IMR-90 (cell line): ENCODE measurements around the gene FOXD4L6. TPM values are rescaled to one million over a fixed set of nuclear protein-coding genes. Genes with fewer than 3 reads are reported as not detected.
"Not testable (repeated sequence)": the region's sequence is repeated elsewhere in the genome, so short reads cannot be mapped to it uniquely, and the experiment has no call there.

Experiments used
- ATAC-seq: fragments of 200-7000 bp; cut with Tn5 transposase; 2 replicates; pipeline ENCODE4 v1.9.1; 2020; ENCODE audit warnings: low read depth, mild to moderate bottlenecking, moderate library complexity
- BruUV-seq: library from RNA; stranded (reverse); fragments of 400-500 nt; replicated peaks from 2 replicates; lab custom pipeline; 2021; lab: Mats Ljungman, UMichigan
- CTCF ChIA-PET: fragments of 300-600 bp; formaldehyde crosslinking; extraction: SDS; loops from one replicate; lab custom pipeline; 2021; ENCODE audit warnings: antibody characterized with exemption; lab: Yijun Ruan, JAX
- POLR2A ChIA-PET: fragments of 300-600 bp; sonication (Branson Sonifier 250); formaldehyde crosslinking; loops from one replicate; lab custom pipeline; 2022; ENCODE audit warnings: antibody characterized with exemption; ENCODE audit not compliant: unreplicated experiment; lab: Charles Lee
- DNase-seq: peaks from one replicate; pipeline ENCODE4 v3.0.0; 2013
- H2AFZ ChIP-seq: replicated peaks from 2 replicates; pipeline ENCODE3; 2013; ENCODE audit warnings: low read length, mild to moderate bottlenecking; ENCODE audit not compliant: poor library complexity
- H2AK5ac ChIP-seq: 2 replicates; pipeline ENCODE4 v1.6.1; 2013; ENCODE audit warnings: low read depth, low read length, inconsistent platforms
- H2AK9ac ChIP-seq: replicated peaks from 2 replicates; pipeline ENCODE3; 2013; ENCODE audit warnings: mild to moderate bottlenecking, low read depth, low read length, moderate library complexity; ENCODE audit not compliant: poor library complexity
- H2BK120ac ChIP-seq: 2 replicates; pipeline ENCODE4 v1.6.1; 2013; ENCODE audit warnings: low read depth, low read length, inconsistent platforms
- H2BK15ac ChIP-seq: 3 replicates; pipeline ENCODE4 v1.6.1; 2013; ENCODE audit warnings: low read depth, low read length, inconsistent platforms
- H2BK20ac ChIP-seq: 2 replicates; pipeline ENCODE4 v1.6.1; 2013; ENCODE audit warnings: low read depth, mild to moderate bottlenecking, inconsistent platforms, low read length, moderate library complexity
- H2BK5ac ChIP-seq: 2 replicates; pipeline ENCODE4 v1.6.1; 2013; ENCODE audit warnings: mild to moderate bottlenecking, low read depth, low read length, inconsistent platforms; ENCODE audit not compliant: poor library complexity, severe bottlenecking
- H3K14ac ChIP-seq: replicated peaks from 2 replicates; pipeline ENCODE4 v1.6.1; 2013; ENCODE audit warnings: low read depth, low read length, inconsistent platforms
- H3K18ac ChIP-seq: 2 replicates; pipeline ENCODE4 v1.6.1; 2013; ENCODE audit warnings: low read depth, low read length, control low read depth
- H3K23ac ChIP-seq: 2 replicates; pipeline ENCODE4 v1.6.1; 2013; ENCODE audit warnings: low read depth, low read length, inconsistent platforms
- H3K27ac ChIP-seq: 2 replicates; pipeline ENCODE4 v1.5.1; 2013; ENCODE audit warnings: mild to moderate bottlenecking, control low read depth, low read length; ENCODE audit not compliant: insufficient read depth
- H3K27me3 ChIP-seq: 2 replicates; pipeline ENCODE4 v1.6.1; 2013; ENCODE audit warnings: low read length; ENCODE audit not compliant: control insufficient read depth, insufficient read depth
- H3K36me3 ChIP-seq: 2 replicates; pipeline ENCODE4 v1.6.1; 2013; ENCODE audit warnings: low read length, mixed read lengths; ENCODE audit not compliant: control insufficient read depth, insufficient read depth
- H3K4ac ChIP-seq: 2 replicates; pipeline ENCODE4 v1.6.1; 2013; ENCODE audit warnings: low read depth, low read length, inconsistent platforms
- H3K4me1 ChIP-seq: 2 replicates; pipeline ENCODE4 v1.6.1; 2013; ENCODE audit warnings: low read length, mixed read lengths; ENCODE audit not compliant: control insufficient read depth, insufficient read depth
- H3K4me2 ChIP-seq: 2 replicates; pipeline ENCODE4 v1.6.1; 2013; ENCODE audit warnings: low read depth, mild to moderate bottlenecking, control low read depth, low read length, moderate library complexity
- H3K4me3 ChIP-seq: 2 replicates; pipeline ENCODE4 v1.5.1; 2013; ENCODE audit warnings: low read depth, mild to moderate bottlenecking, control low read depth, low read length, moderate library complexity; ENCODE audit not compliant: insufficient read depth
- H3K56ac ChIP-seq: 2 replicates; pipeline ENCODE4 v1.6.1; 2013; ENCODE audit warnings: low read length, inconsistent platforms; ENCODE audit not compliant: insufficient read depth; ENCODE audit errors: extremely low read depth
- H3K79me1 ChIP-seq, 2 experiments: 2 replicates each; pipeline ENCODE4 v1.6.1; 2013; ENCODE audit warnings: low read length in 2 of 2, inconsistent platforms in 1 of 2, low read depth in 1 of 2
- H3K9ac ChIP-seq: 2 replicates; pipeline ENCODE4 v1.6.1; 2013; ENCODE audit warnings: low read depth, low read length, control low read depth
- H3K9me1 ChIP-seq: 2 replicates; pipeline ENCODE4 v1.6.1; 2013; ENCODE audit warnings: low read length, inconsistent platforms; ENCODE audit not compliant: insufficient read depth
- H3K9me3 ChIP-seq: 2 replicates; pipeline ENCODE4 v1.6.1; 2013; ENCODE audit warnings: low read length; ENCODE audit not compliant: control insufficient read depth, insufficient read depth
- H4K20me1 ChIP-seq: 2 replicates; pipeline ENCODE4 v1.6.1; 2013; ENCODE audit warnings: low read length, inconsistent platforms; ENCODE audit not compliant: insufficient read depth
- H4K5ac ChIP-seq: 2 replicates; pipeline ENCODE4 v1.6.1; 2013; ENCODE audit warnings: mild to moderate bottlenecking, low read depth, low read length, control low read depth
- H4K8ac ChIP-seq, 2 experiments: 2 replicates each; pipeline ENCODE4 v1.6.1; 2013; ENCODE audit warnings: low read depth in 2 of 2, low read length in 2 of 2, control low read depth in 1 of 2, inconsistent platforms in 1 of 2
- H4K91ac ChIP-seq: 2 replicates; pipeline ENCODE4 v1.6.1; 2013; ENCODE audit warnings: low read depth, low read length, inconsistent platforms; ENCODE audit not compliant: insufficient read depth
- WGBS, 2 experiments: methylation state at CpG; one replicate each; pipeline versions ENCODE4 v1.1.5 to v1.1.7; 2013; ENCODE audit warnings: missing lambda C conversion rate in 2 of 2; ENCODE audit not compliant: insufficient read length in 1 of 2; ENCODE audit errors: extremely low coverage in 2 of 2; 5-methylcytosine and 5-hydroxymethylcytosine counted together
- dilution Hi-C: fragments of 300-500 bp; cut with HindIII; formaldehyde crosslinking; loops from one replicate; pipeline ENCODE4 v1.14.3; 2018; ENCODE audit warnings: low sequenced_read_pairs; ENCODE audit not compliant: unreplicated experiment
- in situ Hi-C: fragments of 300-500 bp; cut with MboI; formaldehyde crosslinking; loops from 3 replicates; pipeline ENCODE4 v1.14.3; 2019; ENCODE audit warnings: low sequenced_read_pairs, inconsistent platforms, mixed read lengths
- intact Hi-C: fragments of 100-400 bp; cut with micrococcal nuclease; formaldehyde crosslinking; loops from 2 replicates; pipeline ENCODE4 v1.10.0; 2022
- polyA plus RNA-seq, 3 experiments: library from polyadenylated mRNA; depleted of rRNA; stranded (reverse); fragments of >200 nt; gene quantifications; 2 replicates each; pipeline ENCODE4 v1.2.3, GENCODE V29; 2012; ENCODE audit warnings: low replicate concordance in 1 of 3
- total RNA-seq: library from RNA; depleted of rRNA; stranded (reverse); fragments of >200 nt; gene quantifications from 2 replicates; pipeline ENCODE4 v1.2.3, GENCODE V29; 2012

The FOXD4L6 gene
- total and polyA plus RNA-seq, 2 of the 4 experiments (the other 2 are of a cell fraction) = not detected

- H3K4me1 ChIP-seq, H4K20me1 ChIP-seq, H3K23ac ChIP-seq, H3K4me3 ChIP-seq, H4K91ac ChIP-seq, H4K5ac ChIP-seq, H3K79me1 ChIP-seq, in situ Hi-C loops, H3K18ac ChIP-seq, intact Hi-C loops, H3K27me3 ChIP-seq, H3K9me3 ChIP-seq, H3K36me3 ChIP-seq, H2AK9ac ChIP-seq, POLR2A ChIA-PET, H3K56ac ChIP-seq, dilution Hi-C loops, ATAC-seq, H3K14ac ChIP-seq, H3K4me2 ChIP-seq, H3K9ac ChIP-seq, H2AFZ ChIP-seq, BruUV-seq, H3K9me1 ChIP-seq, H2BK5ac ChIP-seq, H2AK5ac ChIP-seq, DNase-seq, H3K27ac ChIP-seq, CTCF ChIA-PET: not testable (repeated sequence)
- Histone ChIP-seq H4K8ac (peak overlapping the region in 1 of 2 experiments; percentile 25; a peak in 2 of 4 replicates), H3K4ac (peak overlapping the region; percentile 50), H2BK120ac (peak overlapping the region; percentile 60; the same call in 1 of the 2 replicates), H2BK15ac (peak overlapping the region; percentile 87; the same call in 1 of the 3 replicates), H2BK20ac (peak overlapping the region; percentile 70)
- WGBS, 2 experiments = 67% methylated on average over 1 of the region's 4 CpGs; no CpG with 5 or more reads in 1 of the 2 experiments
Measured at GRCh38 chr9:41079464-41079863, 49.0 kb downstream of the FOXD4L6 start.

- POLR2A ChIA-PET, in situ Hi-C loops, H4K8ac ChIP-seq, H2AFZ ChIP-seq, H3K4me2 ChIP-seq, H2BK20ac ChIP-seq, H2AK5ac ChIP-seq, CTCF ChIA-PET, H3K4me3 ChIP-seq, dilution Hi-C loops, H2BK5ac ChIP-seq, H3K14ac ChIP-seq, H2BK120ac ChIP-seq, H3K56ac ChIP-seq, H3K79me1 ChIP-seq, H3K9me3 ChIP-seq, H3K4ac ChIP-seq, intact Hi-C loops, H3K27me3 ChIP-seq, BruUV-seq, H4K20me1 ChIP-seq, H2AK9ac ChIP-seq, H3K23ac ChIP-seq, H3K18ac ChIP-seq, H3K9me1 ChIP-seq, H4K91ac ChIP-seq, H3K9ac ChIP-seq, H3K4me1 ChIP-seq, H3K36me3 ChIP-seq, H3K27ac ChIP-seq, H4K5ac ChIP-seq, H2BK15ac ChIP-seq: not testable (repeated sequence)
- DNase-seq = peak; percentile 54
- no CpG with 5 or more reads among the region's 1 CpG for WGBS, 2 experiments
- peak; percentile 9; the same call in 1 of the 2 replicates for ATAC-seq
Measured at GRCh38 chr9:41077586-41077985, 50.9 kb downstream of the FOXD4L6 start.
